K562 (cell line): ENCODE data around the gene PPFIBP2. TPM values are rescaled to one million over a fixed set of nuclear protein-coding genes. Genes with fewer than 3 reads are reported as not detected.

Experiments used
- ATAC-seq: fragments of 200-7000 bp; cut with Tn5 transposase; 3 replicates; pipeline ENCODE4 v1.9.1; 2020; ENCODE audit warnings: moderate library complexity
- BruUV-seq: library from RNA; stranded (reverse); fragments of 400-500 nt; replicated peaks from 2 replicates; lab custom pipeline; 2021; lab: Mats Ljungman, UMichigan
- CTCF ChIA-PET: fragments of 300-600 bp; formaldehyde crosslinking; extraction: SDS; loops from one replicate; lab custom pipeline; 2021; ENCODE audit warnings: low intra/inter-chr PET ratio; lab: Yijun Ruan, JAX
- POLR2A ChIA-PET: fragments of 300-600, 350-650 bp; sonication (Branson Sonifier 250); formaldehyde crosslinking; extraction: SDS; loops from one replicate; lab custom pipeline; 2021; ENCODE audit warnings: antibody characterized with exemption, inconsistent platforms; lab: Yijun Ruan, JAX
- DNase-seq, 4 experiments: peaks; one replicate each; pipeline versions ENCODE4 v3.0.0 to v3.0.0-alpha.2; 2011 to 2018; ENCODE audit warnings: low spot score in 3 of 4, mixed read lengths in 3 of 4; ENCODE audit errors: extremely low read depth in 1 of 4
- FAIRE-seq: peaks from 2 replicates; lab custom pipeline; 2011; peaks lifted over from hg19 to GRCh38; lab: Jason Lieb, UNC
- H2AFZ ChIP-seq: 2 replicates; pipeline ENCODE4 v1.6.0; 2011; ENCODE audit warnings: low read depth, low read length, control low read depth, inconsistent platforms
- H3K27ac ChIP-seq: fragments of 200-600 bp; 3 replicates; pipeline ENCODE4 v1.8.0; 2011; ENCODE audit warnings: low read depth, mild to moderate bottlenecking, control low read depth, inconsistent platforms, low read length, moderate library complexity, mixed read lengths; ENCODE audit errors: extremely low read depth
- H3K27me3 ChIP-seq, 2 experiments: fragments of 300-600 bp in 1 of 2; 2 replicates in 1 of 2; 3 replicates in 1 of 2; pipeline versions ENCODE4 v1.6.0 to v1.8.0; 2011; ENCODE audit warnings: inconsistent platforms in 2 of 2, low read length in 2 of 2, mild to moderate bottlenecking in 1 of 2, mixed read lengths in 1 of 2, moderate library complexity in 1 of 2; ENCODE audit not compliant: control insufficient read depth in 2 of 2, insufficient read depth in 2 of 2
- H3K36me3 ChIP-seq: fragments of 300-600 bp; 3 replicates; pipeline ENCODE4 v1.8.0; 2011; ENCODE audit warnings: mild to moderate bottlenecking, low read length, inconsistent platforms; ENCODE audit not compliant: control insufficient read depth, insufficient read depth
- H3K4me1 ChIP-seq, 2 experiments: fragments of 200-600 bp in 1 of 2; replicated peaks in 1 of 2; 2 replicates in 1 of 2; 3 replicates in 1 of 2; pipeline versions ENCODE4 v1.5.1 to v1.8.0; 2011; ENCODE audit warnings: inconsistent platforms in 2 of 2, low read length in 2 of 2, mild to moderate bottlenecking in 1 of 2, mixed read lengths in 1 of 2, moderate library complexity in 1 of 2; ENCODE audit not compliant: control insufficient read depth in 2 of 2, insufficient read depth in 2 of 2
- H3K4me2 ChIP-seq: 2 replicates; pipeline ENCODE4 v1.6.1; 2011; ENCODE audit warnings: low read length, control low read depth, inconsistent platforms, mixed read lengths; ENCODE audit not compliant: insufficient read depth
- H3K4me3 ChIP-seq: fragments of 200-600 bp; sonication (generic), shearing (Covaris generic); 2 replicates; pipeline ENCODE4 v1.5.1; 2016; ENCODE audit warnings: control low read depth, inconsistent platforms
- H3K79me2 ChIP-seq: fragments of 200-600 bp; 3 replicates; pipeline ENCODE4 v1.8.0; 2011; ENCODE audit warnings: low read length, inconsistent platforms; ENCODE audit not compliant: control insufficient read depth, insufficient read depth
- H3K9ac ChIP-seq, 2 experiments: 2 replicates each; pipeline versions ENCODE4 v1.6.0 to v1.6.1; 2011; ENCODE audit warnings: low read depth in 2 of 2, low read length in 2 of 2, control low read depth in 1 of 2, inconsistent platforms in 1 of 2, mild to moderate bottlenecking in 1 of 2, mixed read lengths in 1 of 2; ENCODE audit not compliant: insufficient read depth in 1 of 2
- H3K9me1 ChIP-seq: one replicate; pipeline ENCODE4 v1.6.0; 2011; ENCODE audit warnings: inconsistent platforms, mild to moderate bottlenecking, low read length, moderate library complexity; ENCODE audit not compliant: control insufficient read depth, insufficient read depth
- H3K9me3 ChIP-seq: replicated peaks from 2 replicates; pipeline ENCODE4 v1.5.1; 2011; ENCODE audit warnings: low read depth, low read length, inconsistent platforms; ENCODE audit not compliant: control insufficient read depth, insufficient read depth
- H4K20me1 ChIP-seq: replicated peaks from 2 replicates; pipeline ENCODE4 v1.6.1; 2011; ENCODE audit warnings: low read length, inconsistent platforms, mixed read lengths; ENCODE audit not compliant: control insufficient read depth, insufficient read depth
- BMI1 ChIP-seq: fragments of 150-350 bp; IDR thresholded peaks from 2 replicates; pipeline ENCODE4 v1.6.1; 2014; ENCODE audit warnings: low read length
- EZH2 ChIP-seq: IDR thresholded peaks from 2 replicates; pipeline ENCODE4 v1.6.1; 2012; ENCODE audit warnings: low read depth, mild to moderate bottlenecking, inconsistent platforms, low read length, borderline replicate concordance
- GATA2 ChIP-seq: sonication (generic); formaldehyde crosslinking; IDR thresholded peaks from 2 replicates; pipeline ENCODE4 v1.4.0; 2020; ENCODE audit warnings: mild to moderate bottlenecking, missing genetic modification reagents
- MTA3 ChIP-seq: fragments of 450-650 bp; formaldehyde crosslinking; IDR thresholded peaks from 2 replicates; pipeline ENCODE4 v1.6.1; 2017; ENCODE audit warnings: mild to moderate bottlenecking, borderline replicate concordance
- PHB ChIP-seq: fragments of 250-450 bp; sonication (Bioruptor Pico); IDR thresholded peaks from 2 replicates; pipeline ENCODE4 v1.5.0; 2021
- SAFB2 ChIP-seq: fragments of 200-400 bp; formaldehyde crosslinking; IDR thresholded peaks from 2 replicates; pipeline ENCODE4 v1.6.1; 2018; ENCODE audit warnings: borderline replicate concordance, low read length, low read depth, moderate library complexity; ENCODE audit not compliant: severe bottlenecking
- SMARCA5 ChIP-seq: fragments of 450-650 bp; IDR thresholded peaks from 2 replicates; pipeline ENCODE4 v1.6.1; 2016
- TRIM24 ChIP-seq, 2 experiments: fragments of 450-650 bp; IDR thresholded peaks; 2 replicates each; pipeline ENCODE4 v1.6.1; 2016
- ZFX ChIP-seq: sonication (generic); formaldehyde crosslinking; IDR thresholded peaks from 2 replicates; pipeline ENCODE4 v1.8.0; 2022; ENCODE audit warnings: mild to moderate bottlenecking, missing genetic modification reagents, moderate library complexity
- in situ Hi-C: fragments of 300-500 bp; cut with MboI; formaldehyde crosslinking; loops from 4 replicates; pipeline ENCODE4 v1.15.0; 2018; ENCODE audit warnings: inconsistent platforms, mixed read lengths
- intact Hi-C: fragments of 100-400 bp; cut with micrococcal nuclease; formaldehyde crosslinking; loops from 2 replicates; pipeline ENCODE4 v1.14.2; 2022
- polyA plus RNA-seq, 8 experiments: library from polyadenylated mRNA; depleted of rRNA in 4 of 8; stranded (reverse) in 5 of 8; unstranded in 3 of 8; fragments of >200 nt; fragmentation: Nextera tagmentation in 2 of 8; fragmentation: Illumina TruSeq in 1 of 8; extraction: Ambion mirVana in 2 of 8; extraction: Trizol in 1 of 8; gene quantifications; 2 replicates each; pipeline versions ENCODE4 v1.2.1 to v1.2.3, GENCODE V29; 2011 to 2014; ENCODE audit warnings: inconsistent platforms in 1 of 8, missing spikeins in 1 of 8
- total RNA-seq, 7 experiments: library from RNA; depleted of rRNA in 6 of 7; stranded (reverse); fragments of >200 nt in 6 of 7; fragmentation: Illumina TruSeq in 2 of 7; extraction: Trizol in 2 of 7; gene quantifications; 2 replicates each; pipeline versions ENCODE4 v1.2.1 to v1.2.3, GENCODE V29; 2011 to 2021; ENCODE audit warnings: low replicate concordance in 1 of 7
- TF ChIP-seq, protein P1 (sequence below): sonication (generic); formaldehyde crosslinking; IDR thresholded peaks from 2 replicates; pipeline ENCODE4 v1.5.0; 2020; ENCODE audit warnings: missing genetic modification reagents
- TF ChIP-seq, protein P2 (sequence below): sonication (generic); formaldehyde crosslinking; IDR thresholded peaks from 2 replicates; pipeline ENCODE4 v1.8.0; 2022; ENCODE audit warnings: mild to moderate bottlenecking, missing genetic modification reagents
- TF ChIP-seq, protein P3 (sequence below): fragments of 250-450 bp; sonication (Bioruptor Pico); IDR thresholded peaks from 2 replicates; pipeline ENCODE4 v1.4.0; 2020; ENCODE audit warnings: mild to moderate bottlenecking

PPFIBP2 gene
- total and polyA plus RNA-seq, 9 of the 15 experiments (the other 6 are each of a cell fraction or from before 2014, with no cell fraction given): 0.18 to 3.4 (median 1.2) TPM

DNA sequence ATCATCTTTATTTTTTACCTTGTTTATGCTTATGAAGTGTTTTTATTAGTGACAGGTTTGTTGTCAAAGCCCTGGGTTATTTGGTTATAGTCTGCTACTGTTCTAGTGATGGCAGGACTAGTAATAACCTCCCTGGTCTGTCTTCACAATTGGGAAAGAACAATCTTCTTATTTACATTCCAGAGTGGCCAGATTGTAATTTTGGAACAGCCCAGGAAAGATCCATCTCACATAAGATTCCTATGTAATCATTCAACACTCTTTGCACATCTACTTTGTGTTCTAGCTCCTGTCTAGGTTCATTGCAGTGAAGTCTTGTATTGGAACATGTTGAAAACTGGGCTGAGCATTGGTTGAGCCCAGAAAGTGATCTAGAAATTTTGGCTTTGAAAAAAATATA lies 95.7 kb downstream of the PPFIBP2 start:
- POLR2A ChIA-PET: no interaction called here
- Histone ChIP-seq H3K9ac (no peak overlapping the region), H3K27me3 (no peaks in the 10 kb centered on the region; a peak in 1 of 5 replicates), H3K4me2 (no peak overlapping the region), H2AFZ (no peak overlapping the region), H3K9me1 (no peaks in the 10 kb centered on the region), H3K9me3 (no peaks in the 10 kb centered on the region), H3K4me3 (no peak overlapping the region), H3K27ac (no peak overlapping the region), H3K4me1 (no peaks in the 10 kb centered on the region; a peak in 1 of 5 replicates), H3K79me2 (no peaks in the 10 kb centered on the region), H3K36me3 (no peaks in the 10 kb centered on the region), H4K20me1 (no peaks in the 10 kb centered on the region)
- ATAC-seq (no peak), DNase-seq (no peak), FAIRE-seq (no peak)
- CTCF ChIA-PET: no interaction called here
- in situ Hi-C loops: no loop called here
- TF ChIP-seq, protein P1, sequence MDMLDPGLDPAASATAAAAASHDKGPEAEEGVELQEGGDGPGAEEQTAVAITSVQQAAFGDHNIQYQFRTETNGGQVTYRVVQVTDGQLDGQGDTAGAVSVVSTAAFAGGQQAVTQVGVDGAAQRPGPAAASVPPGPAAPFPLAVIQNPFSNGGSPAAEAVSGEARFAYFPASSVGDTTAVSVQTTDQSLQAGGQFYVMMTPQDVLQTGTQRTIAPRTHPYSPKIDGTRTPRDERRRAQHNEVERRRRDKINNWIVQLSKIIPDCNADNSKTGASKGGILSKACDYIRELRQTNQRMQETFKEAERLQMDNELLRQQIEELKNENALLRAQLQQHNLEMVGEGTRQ: no peak
- TF ChIP-seq PHB (CRISPR knock-in tag): no peak
- TF ChIP-seq MTA3: no peak
- no peak for TF ChIP-seq ZFX (CRISPR knock-in tag)
- no peak for TF ChIP-seq SMARCA5
- TF ChIP-seq TRIM24 (IDR thresholded peaks at IDR 0.05): no peak
- TF ChIP-seq BMI1: no peak
- TF ChIP-seq, protein P2, sequence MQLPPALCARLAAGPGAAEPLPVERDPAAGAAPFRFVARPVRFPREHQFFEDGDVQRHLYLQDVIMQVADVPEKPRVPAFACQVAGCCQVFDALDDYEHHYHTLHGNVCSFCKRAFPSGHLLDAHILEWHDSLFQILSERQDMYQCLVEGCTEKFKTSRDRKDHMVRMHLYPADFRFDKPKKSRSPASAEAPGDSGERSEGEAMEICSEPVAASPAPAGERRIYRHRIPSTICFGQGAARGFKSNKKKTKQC (CRISPR knock-in tag): no peak
- TF ChIP-seq GATA2 (CRISPR knock-in tag): no peak
- no peak for TF ChIP-seq SAFB2
- TF ChIP-seq, protein P3, sequence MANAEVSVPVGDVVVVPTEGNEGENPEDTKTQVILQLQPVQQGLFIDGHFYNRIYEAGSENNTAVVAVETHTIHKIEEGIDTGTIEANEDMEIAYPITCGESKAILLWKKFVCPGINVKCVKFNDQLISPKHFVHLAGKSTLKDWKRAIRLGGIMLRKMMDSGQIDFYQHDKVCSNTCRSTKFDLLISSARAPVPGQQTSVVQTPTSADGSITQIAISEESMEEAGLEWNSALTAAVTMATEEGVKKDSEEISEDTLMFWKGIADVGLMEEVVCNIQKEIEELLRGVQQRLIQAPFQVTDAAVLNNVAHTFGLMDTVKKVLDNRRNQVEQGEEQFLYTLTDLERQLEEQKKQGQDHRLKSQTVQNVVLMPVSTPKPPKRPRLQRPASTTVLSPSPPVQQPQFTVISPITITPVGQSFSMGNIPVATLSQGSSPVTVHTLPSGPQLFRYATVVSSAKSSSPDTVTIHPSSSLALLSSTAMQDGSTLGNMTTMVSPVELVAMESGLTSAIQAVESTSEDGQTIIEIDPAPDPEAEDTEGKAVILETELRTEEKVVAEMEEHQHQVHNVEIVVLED (CRISPR knock-in tag): no peak
- TF ChIP-seq EZH2: no peak
- no TSS peak for BruUV-seq
- intact Hi-C loops: no loop called here
